ENCODE data around the gene SCAPER. TPM values are rescaled to one million over a fixed set of nuclear protein-coding genes. Genes with fewer than 3 reads are reported as not detected.

The SCAPER gene
- total and polyA plus RNA-seq, 4 donors: 3.3 to 18.0 (median 9.9) TPM

DNA sequence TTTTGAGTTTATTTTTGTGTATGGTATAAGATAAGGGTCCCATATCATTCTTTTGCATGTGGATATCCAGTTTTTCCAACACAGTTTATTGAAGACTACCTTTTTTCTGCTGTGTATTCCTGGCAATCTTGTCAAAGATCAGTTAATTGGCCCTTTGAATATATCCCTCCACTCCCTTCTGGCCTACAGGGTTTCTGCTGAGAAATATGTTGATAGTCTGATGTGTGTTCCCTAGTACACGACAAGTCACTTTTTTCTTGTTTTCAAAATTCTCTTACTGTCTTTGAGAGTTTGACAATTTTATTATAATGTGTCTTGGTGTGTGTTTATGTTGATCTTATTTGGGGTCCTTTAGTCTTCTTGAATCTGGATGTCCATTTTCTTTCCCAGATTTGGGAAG lies 439.4 kb downstream of the SCAPER start:
- Histone ChIP-seq H3K36me3 (ENCODE audit: control insufficient read depth in 4 of 4, insufficient read depth in 3 of 4, low read depth in 1 of 4, low read length in 3 of 4) (peaks cover 0 to 8% (median 6%) of the 10 kb centered on the region in 4 donors), H3K4me1 (ENCODE audit: control insufficient read depth in 4 of 4, insufficient read depth in 4 of 4, low read length in 3 of 4) (no peaks in the 10 kb centered on the region), H3K9me3 (ENCODE audit: control insufficient read depth in 4 of 4, low read length in 3 of 4) (peaks cover 0 to under 1% (median 0%) of the 10 kb centered on the region in 4 donors), H3K4me3 (ENCODE audit: low read depth in 1 of 3, low read length in 3 of 3) (no peak overlapping the region), H3K27me3 (ENCODE audit: control insufficient read depth in 4 of 4, insufficient read depth in 4 of 4, low read length in 3 of 4) (no peaks in the 10 kb centered on the region), H3K9ac (ENCODE audit: low read depth in 1 of 2, low read length in 2 of 2) (no peak overlapping the region), H3K27ac (ENCODE audit: low read depth in 1 of 2, low read length in 2 of 2) (no peak overlapping the region)
- no peak for DNase-seq (ENCODE audit: low spot score)
- 97% methylated on average over 1 of the region's 1 CpG for WGBS
- no peak for TF ChIP-seq NR2F2 (IDR thresholded peaks at IDR 0.05)
- no peak for TF ChIP-seq YY1 (IDR thresholded peaks at IDR 0.05)
- no peak for TF ChIP-seq JUND (IDR thresholded peaks at IDR 0.05)
- TF ChIP-seq, protein P1, sequence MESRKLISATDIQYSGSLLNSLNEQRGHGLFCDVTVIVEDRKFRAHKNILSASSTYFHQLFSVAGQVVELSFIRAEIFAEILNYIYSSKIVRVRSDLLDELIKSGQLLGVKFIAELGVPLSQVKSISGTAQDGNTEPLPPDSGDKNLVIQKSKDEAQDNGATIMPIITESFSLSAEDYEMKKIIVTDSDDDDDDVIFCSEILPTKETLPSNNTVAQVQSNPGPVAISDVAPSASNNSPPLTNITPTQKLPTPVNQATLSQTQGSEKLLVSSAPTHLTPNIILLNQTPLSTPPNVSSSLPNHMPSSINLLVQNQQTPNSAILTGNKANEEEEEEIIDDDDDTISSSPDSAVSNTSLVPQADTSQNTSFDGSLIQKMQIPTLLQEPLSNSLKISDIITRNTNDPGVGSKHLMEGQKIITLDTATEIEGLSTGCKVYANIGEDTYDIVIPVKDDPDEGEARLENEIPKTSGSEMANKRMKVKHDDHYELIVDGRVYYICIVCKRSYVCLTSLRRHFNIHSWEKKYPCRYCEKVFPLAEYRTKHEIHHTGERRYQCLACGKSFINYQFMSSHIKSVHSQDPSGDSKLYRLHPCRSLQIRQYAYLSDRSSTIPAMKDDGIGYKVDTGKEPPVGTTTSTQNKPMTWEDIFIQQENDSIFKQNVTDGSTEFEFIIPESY (IDR thresholded peaks at IDR 0.05): no peak
- no peak for TF ChIP-seq EGR1 (IDR thresholded peaks at IDR 0.05; ENCODE audit: low read depth in 2 of 2)
- TF ChIP-seq RXRA (IDR thresholded peaks at IDR 0.05): no peak
- TF ChIP-seq, protein P2, sequence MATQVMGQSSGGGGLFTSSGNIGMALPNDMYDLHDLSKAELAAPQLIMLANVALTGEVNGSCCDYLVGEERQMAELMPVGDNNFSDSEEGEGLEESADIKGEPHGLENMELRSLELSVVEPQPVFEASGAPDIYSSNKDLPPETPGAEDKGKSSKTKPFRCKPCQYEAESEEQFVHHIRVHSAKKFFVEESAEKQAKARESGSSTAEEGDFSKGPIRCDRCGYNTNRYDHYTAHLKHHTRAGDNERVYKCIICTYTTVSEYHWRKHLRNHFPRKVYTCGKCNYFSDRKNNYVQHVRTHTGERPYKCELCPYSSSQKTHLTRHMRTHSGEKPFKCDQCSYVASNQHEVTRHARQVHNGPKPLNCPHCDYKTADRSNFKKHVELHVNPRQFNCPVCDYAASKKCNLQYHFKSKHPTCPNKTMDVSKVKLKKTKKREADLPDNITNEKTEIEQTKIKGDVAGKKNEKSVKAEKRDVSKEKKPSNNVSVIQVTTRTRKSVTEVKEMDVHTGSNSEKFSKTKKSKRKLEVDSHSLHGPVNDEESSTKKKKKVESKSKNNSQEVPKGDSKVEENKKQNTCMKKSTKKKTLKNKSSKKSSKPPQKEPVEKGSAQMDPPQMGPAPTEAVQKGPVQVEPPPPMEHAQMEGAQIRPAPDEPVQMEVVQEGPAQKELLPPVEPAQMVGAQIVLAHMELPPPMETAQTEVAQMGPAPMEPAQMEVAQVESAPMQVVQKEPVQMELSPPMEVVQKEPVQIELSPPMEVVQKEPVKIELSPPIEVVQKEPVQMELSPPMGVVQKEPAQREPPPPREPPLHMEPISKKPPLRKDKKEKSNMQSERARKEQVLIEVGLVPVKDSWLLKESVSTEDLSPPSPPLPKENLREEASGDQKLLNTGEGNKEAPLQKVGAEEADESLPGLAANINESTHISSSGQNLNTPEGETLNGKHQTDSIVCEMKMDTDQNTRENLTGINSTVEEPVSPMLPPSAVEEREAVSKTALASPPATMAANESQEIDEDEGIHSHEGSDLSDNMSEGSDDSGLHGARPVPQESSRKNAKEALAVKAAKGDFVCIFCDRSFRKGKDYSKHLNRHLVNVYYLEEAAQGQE (IDR thresholded peaks at IDR 0.05): no peak
- TF ChIP-seq CTCF (IDR thresholded peaks at IDR 0.05; ENCODE audit: low read depth, low read length, missing input control): no peak
- TF ChIP-seq MAX (IDR thresholded peaks at IDR 0.05): no peak
- TF ChIP-seq HNF4G (IDR thresholded peaks at IDR 0.05): no peak

DNA sequence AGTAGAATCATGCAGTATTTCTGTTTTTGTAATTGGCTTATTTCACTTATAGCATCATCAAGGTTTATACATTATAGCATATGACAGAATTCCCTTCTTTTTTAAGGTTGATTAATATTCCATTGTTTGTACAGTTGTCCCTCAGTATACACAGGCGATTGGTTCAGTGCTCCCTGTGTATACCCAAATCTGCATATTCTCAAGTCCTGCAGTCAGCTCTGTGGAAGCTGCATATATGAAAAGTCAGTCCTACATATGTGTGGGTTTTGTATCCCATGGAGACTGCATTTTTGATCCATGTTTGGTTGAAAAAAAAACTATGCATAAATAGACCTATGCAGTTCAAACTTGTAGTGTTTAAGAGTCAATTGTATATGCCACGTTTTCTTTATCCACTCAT lies 440.9 kb downstream of the SCAPER start:
- Histone ChIP-seq H3K36me3 (ENCODE audit: control insufficient read depth in 4 of 4, insufficient read depth in 3 of 4, low read depth in 1 of 4, low read length in 3 of 4) (peaks cover 0 to 7% (median 4%) of the 10 kb centered on the region in 4 donors), H3K9me3 (ENCODE audit: control insufficient read depth in 4 of 4, low read length in 3 of 4) (peaks cover 0 to 3% (median 0%) of the 10 kb centered on the region in 4 donors), H3K4me3 (ENCODE audit: low read depth in 1 of 3, low read length in 3 of 3) (no peak overlapping the region), H3K4me1 (ENCODE audit: control insufficient read depth in 4 of 4, insufficient read depth in 4 of 4, low read length in 3 of 4) (no peaks in the 10 kb centered on the region), H3K9ac (ENCODE audit: low read depth in 1 of 2, low read length in 2 of 2) (no peak overlapping the region), H3K27ac (ENCODE audit: low read depth in 1 of 2, low read length in 2 of 2) (no peak overlapping the region), H3K27me3 (ENCODE audit: control insufficient read depth in 4 of 4, insufficient read depth in 4 of 4, low read length in 3 of 4) (no peaks in the 10 kb centered on the region)
- TF ChIP-seq GABPA (IDR thresholded peaks at IDR 0.05 in 1 of 2, conservative IDR thresholded peaks at IDR 0.05 in 1 of 2) (no peak), EGR1 (IDR thresholded peaks at IDR 0.05; ENCODE audit: low read depth in 2 of 2) (no peak), FOXA1 (IDR thresholded peaks at IDR 0.05) (no peak), YY1 (IDR thresholded peaks at IDR 0.05) (no peak), CTCF (IDR thresholded peaks at IDR 0.05; ENCODE audit: low read depth, low read length, missing input control) (no peak), NR2F2 (IDR thresholded peaks at IDR 0.05) (no peak), HNF4A (conservative IDR thresholded peaks at IDR 0.05) (no peak), FOXA2 (IDR thresholded peaks at IDR 0.05) (no peak), SP1 (IDR thresholded peaks at IDR 0.05) (no peak), MAX (IDR thresholded peaks at IDR 0.05) (no peak), ATF3 (IDR thresholded peaks at IDR 0.05) (no peak)
- DNase-seq (ENCODE audit: low spot score): no peak
- WGBS: 94% methylated on average over 2 of the region's 2 CpGs
